NCI-H446 treated with DMSO at 0.1 percent for 48 hours (cell line): Measurements from ENCODE around the gene ACBD7.

Experiments used
- DNase-seq: peaks from one replicate; lab custom pipeline; 2025; lab: John Stamatoyannopoulos, UW

The ACBD7 gene

DNA sequence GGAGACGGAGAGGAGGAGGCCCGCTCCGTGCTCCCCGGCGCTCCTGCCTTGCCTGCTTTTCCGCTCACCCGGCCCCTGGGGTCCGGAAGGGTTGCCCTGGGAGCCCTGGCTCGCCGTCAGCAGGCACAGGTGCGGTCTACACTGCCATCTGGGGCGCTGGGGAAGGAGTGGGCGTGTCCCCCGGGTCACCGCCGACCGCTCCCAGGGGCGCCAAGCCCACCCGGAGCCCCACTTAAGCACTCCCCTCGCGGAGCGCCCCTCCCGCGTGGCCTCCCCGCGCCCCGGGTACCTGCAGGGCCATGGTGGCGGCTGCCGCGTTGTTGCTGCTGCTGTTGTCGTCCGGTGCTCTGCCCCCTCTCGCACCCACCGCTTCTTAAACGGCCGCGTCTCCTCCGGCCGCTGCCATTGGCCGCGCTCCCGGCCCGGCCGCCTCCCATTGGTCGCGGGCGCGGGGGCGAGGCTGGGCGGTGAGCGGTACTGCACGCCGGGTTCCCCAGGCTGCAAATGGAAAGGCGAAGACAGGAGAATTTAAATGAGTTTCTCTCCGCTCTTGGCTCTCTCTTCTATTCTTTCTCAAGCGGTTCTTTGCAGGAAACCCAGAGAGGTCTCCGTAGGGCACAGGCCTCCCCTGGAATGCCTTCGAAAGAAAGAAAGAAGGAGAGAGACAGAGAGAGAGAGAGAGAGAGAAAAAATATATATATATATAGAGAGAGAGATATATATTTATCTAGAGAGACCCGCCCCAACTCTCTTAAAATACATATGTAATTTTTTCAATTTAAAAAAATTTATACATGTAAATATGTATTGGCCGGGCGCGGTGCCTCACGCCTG is at the start of gene ACBD7:
ACBD7 (minus strand) TSS at position 349 of the 834 bp plus-strand sequence; CDS start at position 301, 48 bp downstream.
- peak; percentile 22 for DNase-seq

DNA sequence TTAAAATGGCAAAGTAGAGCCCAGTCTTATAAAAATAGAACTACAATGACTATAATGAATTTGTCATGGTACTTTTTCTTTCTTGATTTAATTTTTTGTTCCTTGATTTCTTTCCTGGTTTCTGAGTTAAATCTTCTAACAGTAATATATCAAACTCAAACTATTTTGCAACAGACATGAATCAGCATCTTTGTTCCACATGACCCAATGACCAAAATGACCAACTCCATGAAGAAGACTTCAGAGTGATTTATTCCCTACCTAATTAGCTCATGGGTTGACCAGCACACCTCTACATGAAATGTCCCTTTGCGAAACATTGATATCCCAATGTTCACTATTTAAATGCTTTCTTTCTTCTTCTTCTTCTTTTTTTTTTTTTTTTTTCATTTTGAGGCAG is 49.1 kb upstream of the ACBD7 start:
- no peak for DNase-seq

DNA sequence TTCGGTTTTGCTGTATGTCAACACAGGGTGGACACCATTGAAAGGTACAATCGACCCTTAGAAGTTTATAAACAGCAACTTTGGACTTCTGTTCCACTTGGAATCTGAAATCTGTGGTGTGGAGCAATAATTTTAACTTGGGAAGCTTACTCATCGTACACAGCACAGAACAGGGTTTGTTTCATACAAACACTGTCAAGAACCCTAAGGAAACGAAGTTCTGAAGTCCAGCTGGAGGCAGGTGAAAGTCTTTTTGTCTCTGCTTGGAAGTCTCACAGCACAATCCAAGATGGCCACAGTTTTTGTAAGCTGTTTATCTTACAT is 48.4 kb upstream of the ACBD7 start:
- no peak for DNase-seq

DNA sequence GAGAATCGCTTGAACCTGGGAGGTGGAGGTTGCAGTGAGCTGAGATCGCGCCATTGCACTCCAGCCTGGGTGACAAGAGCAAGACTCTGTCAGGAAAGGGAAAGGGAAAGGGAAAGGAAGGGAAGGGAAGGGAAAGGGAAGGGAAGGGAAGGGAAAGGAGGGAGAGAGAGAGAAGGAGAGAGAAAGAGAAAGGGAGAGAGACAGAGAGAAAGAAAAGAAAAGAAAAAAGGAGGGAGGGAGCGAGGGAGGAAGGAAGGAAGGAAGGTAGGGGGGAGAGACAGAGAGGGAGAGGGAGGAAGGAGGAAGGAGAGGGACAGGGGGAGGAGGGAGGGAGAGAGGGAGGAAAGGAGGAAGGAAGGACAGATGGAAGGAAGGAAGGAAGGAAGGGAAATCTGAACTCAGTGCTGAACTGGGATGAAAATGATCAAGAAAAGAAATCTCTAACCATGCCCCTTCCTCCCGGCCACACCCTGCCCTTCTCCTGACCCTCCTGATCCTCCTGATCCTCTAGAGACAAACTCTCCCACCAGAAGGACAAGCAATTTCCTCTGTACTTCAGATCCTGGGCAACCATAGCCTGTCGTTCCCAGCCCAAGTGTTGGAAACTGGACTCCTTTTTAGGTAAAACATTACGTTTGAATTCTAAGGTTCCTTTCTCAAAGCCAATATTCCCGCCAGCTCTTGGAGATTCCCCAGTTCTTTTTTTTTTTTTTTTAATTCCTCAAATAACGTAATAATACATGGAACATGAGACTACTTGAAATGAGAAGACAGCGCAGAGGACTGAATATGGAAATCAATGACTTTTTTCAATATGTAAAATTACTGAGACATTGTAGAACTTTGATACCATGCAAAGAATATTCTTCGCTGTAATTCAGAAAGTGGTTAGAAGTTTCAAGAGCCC is 47.8 kb upstream of the ACBD7 start:
- DNase-seq = no peak

DNA sequence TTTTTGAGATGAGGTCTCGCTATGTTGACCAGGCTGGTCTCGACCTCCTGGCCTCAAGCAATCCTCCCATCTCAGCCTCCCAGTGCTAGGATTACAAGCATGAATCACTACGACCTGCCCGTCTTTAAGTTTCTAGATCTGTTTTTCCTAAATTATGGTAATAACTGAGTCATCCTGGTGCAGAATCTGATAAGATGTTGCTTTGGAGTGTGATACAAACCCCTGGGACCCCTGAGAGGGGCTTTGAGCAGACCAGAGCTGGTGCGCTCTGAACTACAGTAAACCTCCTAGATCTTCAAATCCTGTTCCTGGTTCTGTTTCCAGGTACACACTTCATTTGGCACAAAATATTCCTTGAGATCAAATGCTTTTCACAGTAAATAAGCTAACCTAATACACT is 42.8 kb upstream of the ACBD7 start:
- DNase-seq = no peak

DNA sequence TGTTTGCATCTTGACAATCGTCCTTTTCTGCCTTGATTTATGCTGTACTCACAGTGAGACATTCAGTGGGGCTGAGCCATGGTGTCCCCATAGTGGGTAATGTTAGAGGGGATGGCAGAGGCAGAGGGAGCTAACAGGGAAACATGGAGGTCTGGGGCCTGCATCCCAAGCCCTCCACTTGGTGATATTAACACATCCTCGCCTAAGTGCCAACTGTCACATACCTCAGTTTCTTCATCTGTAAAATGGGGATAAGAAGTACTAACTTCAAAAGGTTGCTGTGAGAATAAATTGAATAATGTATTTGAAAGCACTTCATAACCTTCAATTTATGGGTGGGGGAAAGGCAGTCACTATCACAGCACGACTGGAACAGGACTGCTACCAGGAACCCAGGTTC is 36.3 kb upstream of the ACBD7 start:
- no peak for DNase-seq

DNA sequence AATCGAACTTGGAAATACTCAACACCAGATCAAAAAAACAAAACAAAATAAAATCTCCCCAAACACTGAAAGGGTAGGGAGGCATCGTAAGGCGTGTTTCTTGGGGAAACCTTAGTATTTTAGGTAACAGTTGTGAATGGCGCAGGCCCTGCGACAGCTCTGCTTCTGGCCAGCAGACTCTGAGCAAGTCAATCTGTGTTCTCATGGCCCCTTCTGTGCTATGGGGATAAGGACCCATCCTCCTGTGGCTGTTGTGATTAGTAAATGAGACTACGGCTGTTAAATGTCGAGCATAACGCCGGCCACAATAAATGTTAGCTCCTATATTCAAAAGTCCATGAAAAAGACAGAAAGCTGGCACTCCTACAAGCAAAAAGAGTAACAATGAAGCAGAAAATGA is 35.6 kb upstream of the ACBD7 start:
- DNase-seq = no peak

DNA sequence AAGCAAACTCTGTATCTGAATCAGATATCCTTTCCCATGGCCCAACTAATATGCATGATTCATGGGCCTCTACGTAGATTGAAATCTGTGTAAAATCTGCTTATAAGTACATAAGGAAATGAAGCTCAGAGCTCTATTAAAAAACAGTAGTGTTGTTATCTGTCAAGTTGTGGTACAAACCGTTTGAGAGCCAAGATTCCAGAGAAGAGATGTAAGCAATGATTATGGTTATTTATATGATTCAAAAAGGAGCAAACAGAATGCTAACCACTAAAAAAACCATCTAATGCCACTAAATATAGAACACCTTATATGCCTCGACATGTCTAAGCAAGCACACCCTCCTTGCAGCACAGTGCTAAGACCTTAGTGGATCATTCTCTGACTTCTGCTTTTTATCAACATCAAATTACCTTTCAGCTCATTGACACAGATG is 35.2 kb upstream of the ACBD7 start:
- no peak for DNase-seq

DNA sequence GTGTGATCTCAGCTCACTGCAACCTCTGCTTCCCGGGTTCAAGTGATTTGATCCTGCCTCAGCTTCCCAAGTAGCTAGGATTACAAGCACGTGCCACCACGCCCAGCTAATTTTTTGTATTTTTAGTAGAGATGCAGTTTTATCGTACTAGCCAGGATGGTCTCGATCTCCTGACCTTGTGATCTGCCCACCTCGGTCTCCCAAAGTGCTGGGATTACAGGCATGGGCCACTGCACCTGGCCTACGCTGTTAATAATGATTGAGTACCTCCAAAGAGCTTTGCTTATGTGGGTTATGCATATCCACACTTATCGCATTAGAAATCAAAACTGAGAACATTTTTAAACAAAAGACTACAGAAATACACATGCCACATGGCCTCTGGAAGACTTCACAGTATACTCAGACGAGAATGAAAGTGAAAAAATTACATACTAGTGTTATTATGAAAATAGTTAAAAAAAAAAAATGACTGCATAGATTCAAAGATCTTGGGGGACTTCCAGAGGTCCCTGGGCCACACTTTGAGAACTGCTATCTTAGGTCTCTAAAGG is 34.0 kb upstream of the ACBD7 start:
- no peak for DNase-seq

DNA sequence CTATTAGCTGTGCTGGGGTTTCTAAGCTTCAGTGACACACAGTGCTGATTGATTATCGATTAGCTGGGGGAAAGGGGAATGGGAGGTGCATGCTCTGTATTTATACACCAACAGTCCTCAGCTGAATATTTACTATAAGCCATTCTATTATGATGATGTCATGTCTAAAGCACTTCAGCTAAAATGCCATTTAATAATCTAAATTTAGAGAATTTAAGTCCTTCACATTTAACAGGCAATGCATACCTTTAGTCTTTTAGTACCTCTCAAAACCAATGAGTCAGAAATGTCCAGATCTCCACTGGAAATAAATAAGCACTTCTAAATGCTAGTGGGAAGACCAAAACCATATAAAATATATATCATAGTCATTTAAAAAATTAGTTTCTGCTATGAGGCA is 33.1 kb upstream of the ACBD7 start:
- no peak for DNase-seq

DNA sequence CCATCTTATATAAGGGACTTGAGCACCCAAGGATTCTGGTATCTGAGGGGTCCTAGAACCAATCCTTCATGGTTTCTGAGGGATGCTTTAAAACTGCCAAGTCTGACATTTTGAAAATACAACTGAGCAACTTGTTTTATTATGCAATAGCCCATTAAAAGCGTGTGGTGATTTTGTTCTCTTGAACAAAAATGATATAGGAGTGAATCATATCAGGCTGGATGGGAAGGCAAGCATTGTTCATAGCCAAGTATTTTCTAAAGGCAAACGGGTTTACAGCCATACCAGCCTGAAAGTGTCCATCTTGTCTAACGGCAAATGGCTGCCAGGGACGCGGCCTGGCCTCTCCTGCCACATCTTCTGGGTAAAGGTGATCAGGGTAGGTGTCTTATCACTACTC is 31.9 kb upstream of the ACBD7 start:
- DNase-seq = no peak

DNA sequence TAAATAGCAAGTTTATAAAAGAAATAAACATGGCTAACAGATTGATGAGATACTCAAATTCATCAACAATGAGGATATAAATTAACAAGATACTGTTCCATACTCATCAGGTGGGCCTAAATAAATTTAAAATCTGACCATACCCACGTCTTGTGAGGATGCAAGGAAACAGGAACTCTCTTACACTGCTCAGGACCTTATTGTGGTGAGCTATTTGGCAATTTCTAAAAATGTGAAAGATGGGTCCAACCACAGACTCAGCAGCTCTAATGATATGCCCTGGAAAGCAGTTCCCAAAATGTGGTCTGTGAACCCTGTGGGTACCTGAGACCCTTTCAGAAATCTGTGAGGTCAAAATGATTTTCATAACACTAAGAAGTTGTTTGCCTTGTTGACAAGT is 30.0 kb upstream of the ACBD7 start:
- DNase-seq = no peak

DNA sequence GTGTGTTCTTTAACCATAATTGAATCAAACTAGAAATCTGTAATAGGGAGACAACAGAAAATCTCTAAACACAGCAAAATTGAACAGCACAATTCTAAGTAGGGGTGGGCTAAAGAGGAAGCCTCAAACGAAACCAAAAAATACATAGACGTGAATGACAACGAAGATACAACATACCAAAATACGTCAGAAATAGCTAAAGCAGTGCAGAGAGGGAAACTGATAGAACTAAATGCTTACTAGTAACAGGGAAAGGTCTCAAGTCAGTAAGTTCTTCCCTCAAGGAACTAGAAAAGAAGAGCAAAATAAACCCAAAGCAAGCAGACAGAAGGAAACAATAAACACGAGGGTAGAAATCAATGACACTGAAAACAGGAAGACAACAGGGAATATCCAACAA is 27.6 kb upstream of the ACBD7 start:
- no peak for DNase-seq

DNA sequence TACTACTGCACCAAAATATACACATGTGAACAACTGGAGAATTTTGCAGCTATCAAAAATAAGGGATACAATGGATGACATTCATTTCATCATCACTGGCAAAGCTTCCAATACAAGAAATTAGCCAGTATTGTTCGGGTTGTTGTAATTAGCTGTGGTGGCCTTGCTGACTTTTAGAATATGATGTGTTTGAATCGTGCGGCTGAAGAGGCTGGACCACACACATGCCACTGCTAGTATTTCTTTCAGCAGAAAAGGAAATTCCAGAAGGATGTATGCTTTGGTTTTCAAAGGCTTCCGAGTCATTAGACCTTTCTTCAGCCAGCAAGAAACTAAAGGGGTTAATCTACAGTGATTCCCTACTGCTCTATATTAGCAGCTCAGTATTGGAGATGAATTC is 25.2 kb upstream of the ACBD7 start:
- DNase-seq = no peak

DNA sequence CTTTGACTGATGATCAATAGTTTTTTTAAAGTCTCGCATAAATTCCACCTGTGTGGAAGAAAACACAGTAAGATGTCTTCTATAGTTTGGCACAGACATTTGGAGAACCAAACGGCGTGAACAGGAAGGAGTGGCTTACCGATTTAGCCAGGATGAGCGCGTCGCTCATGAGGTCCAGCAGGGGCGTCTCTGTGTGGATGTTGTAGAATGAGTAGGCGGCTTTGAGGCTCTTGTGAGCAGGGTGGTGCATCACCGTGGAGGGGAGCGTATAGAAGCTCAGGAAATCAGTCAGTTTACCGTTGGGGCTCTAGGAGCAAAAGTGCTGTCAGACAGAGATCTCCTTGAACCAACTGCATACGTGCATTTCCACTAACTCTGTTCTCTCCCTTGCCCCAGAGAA is 24.1 kb upstream of the ACBD7 start:
- no peak for DNase-seq

DNA sequence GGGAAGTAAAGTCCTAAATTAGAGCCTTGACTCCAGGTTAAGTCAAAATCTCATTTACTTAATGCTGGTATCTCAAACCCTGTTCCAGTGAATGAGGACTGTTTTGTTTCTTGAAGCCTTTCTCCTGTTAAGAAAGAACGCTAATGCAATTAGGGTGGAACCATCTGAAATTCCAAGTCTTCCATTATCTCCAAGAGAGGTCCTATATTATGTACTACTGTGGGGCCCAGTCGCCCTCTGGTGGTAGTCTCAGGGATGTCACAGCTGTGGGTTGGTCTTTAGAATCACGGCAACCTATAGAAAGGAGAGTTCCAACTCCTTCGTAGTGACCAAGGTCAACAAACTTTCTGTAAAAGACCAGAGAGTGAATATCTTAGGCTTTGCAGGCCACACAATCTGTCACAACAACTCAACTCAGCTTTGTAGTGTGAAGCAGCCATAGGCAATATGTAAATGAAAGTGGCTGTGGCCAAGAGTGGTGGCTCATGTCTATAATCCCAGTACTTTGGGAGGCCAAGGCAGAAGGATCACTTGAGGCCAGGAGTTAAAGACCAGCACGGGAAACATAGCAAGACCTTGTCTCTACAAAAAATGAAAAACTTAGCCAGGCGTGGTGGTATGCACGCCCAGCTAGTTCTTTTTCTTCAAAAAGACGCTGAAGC is 17.9 kb upstream of the ACBD7 start:
- DNase-seq = peak; percentile 12

DNA sequence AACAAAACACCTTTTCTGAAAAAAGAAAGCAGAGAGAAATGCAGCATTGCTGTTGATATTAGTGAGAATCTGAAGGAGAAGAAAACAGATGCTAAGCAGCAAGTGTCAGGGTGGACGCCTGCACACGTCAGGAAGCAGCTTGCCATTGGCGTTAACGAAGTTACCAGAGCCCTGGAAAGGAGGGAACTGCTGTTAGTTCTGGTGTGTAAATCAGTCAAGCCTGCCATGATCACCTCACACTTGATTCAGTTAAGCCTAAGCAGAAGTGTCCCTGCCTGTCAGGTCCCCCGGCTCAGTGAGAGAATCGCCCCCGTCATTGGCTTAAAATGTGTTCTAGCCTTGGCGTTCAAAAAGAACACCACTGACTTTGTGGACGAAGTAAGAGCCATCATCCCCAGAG is 14.9 kb upstream of the ACBD7 start:
- DNase-seq = no peak

DNA sequence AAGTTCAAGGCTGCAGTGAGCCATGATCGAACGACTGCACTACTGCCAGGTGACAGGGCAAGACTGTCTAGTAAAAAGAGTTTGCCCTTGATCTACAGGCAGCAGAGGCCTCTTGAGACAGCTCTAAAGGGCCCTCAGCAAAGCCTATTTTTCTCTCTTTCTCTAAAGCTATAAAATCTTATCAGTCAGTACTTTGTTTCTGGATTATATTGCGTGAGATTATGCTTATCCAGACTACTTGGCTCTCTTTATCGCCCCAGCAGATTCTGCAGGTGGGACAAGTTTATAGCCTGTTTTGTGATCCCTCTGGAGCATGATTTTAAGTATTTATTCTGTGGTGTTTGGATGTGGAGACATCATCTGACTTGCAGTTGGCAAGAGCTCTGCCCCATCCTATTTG is 11.3 kb upstream of the ACBD7 start:
- no peak for DNase-seq

DNA sequence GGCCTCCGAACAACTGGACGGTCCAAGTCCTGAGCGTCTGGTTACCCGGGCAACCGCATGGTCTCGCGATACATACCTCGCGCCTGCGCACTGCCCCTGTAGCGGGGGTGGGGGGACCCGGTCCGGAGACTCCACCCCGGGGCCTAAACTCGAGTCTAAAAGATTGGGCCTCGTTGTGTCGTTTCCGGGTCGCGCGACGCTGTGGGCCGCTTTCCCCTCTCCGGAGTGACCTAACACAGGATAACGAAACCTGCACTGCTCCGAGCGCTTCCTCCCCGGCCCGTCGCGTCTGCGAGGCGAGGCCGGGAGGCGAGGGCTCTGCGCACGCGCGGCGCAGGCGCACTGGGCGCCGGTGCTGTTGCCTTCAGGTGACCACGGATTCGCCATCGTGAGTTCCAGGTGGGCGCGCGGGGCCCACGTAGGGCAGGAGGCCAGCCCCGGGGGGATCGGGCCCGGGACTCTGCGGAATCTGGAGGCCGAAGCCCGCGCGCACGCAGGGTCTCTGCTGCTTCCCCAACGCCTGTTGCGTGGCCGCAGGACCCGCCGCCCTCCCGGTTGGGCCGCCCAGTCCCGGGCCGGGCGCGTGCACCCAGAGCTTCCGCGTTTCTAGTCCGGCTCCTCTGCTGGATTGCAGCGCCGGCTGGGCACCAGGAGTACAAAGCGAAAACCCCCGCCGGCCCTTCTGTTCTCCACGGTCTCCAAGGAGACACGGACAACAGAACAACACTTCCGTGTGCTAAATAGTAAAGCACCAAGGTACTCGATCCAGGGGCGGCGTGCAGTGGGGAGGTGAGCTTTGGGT is 8.6 kb upstream of the ACBD7 start, which contains the start of gene RPP38:
RPP38 (plus strand) TSS at position 345 of the 802 bp plus-strand sequence. CDS start 5,960 bp downstream, outside the sequence.
- DNase-seq = peak; percentile 69

DNA sequence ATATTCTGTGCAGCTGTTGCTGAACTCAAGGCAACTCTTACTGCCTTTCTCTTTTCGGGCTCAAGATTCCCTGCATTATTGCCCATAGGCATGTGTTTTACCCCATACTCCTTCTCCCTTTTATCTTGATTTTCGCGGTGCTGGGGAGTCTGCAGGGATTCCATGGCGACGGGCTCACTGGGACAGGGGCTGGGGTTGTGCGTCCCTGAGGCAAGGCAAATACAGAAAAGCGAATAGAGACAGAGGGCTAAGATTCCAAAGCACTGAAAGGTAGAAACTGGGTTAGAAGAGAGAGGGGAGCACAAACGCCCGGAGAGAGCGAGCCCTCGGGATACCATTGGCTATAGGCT is 8.1 kb upstream of the ACBD7 start:
- no peak for DNase-seq

DNA sequence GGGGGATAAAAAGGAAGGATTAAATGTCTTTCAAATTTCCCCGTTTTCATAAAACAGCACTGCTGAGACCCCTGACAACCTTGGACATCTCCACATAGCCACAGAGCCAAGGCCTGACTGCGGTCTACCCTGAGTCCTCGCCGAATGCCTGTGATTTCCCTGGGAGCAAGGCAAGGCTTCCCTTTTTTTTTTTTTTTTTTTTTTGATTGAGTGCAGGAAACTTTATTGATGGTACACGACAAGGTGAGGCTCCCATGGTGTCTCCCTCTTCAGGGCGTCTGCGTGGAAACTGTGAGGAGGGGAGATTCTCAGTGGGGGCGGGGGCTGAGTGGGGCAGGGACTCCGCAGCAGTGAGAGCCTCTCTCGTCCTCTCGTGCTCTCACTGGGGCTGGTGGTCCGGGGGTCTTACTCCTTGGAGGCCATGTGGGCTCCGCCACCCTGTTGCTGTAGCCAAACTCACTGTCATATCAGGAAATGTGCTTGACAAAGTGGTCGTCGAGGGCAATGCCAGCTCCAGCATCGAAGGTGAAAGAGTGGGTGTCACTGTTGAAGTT is 4.4 kb upstream of the ACBD7 start:
- no peak for DNase-seq
